Cardiac septum (tissue), 1 donor: ENCODE data around the gene OGFOD1. TPM values are rescaled to one million over a fixed set of nuclear protein-coding genes. Genes with fewer than 3 reads are reported as not detected.
"Not testable (repeated sequence)": the region's sequence is repeated elsewhere in the genome, so short reads cannot be mapped to it uniquely, and the experiment has no call there.

Source experiments
- DNase-seq: peaks from one replicate; pipeline ENCODE4 v3.0.0-alpha.2; 2020; ENCODE audit warnings: low spot score
- intact Hi-C: fragments of 100-400 bp; cut with DNase I; formaldehyde crosslinking; loops from one replicate; pipeline ENCODE4 v1.14.0; 2022
- total RNA-seq: library from RNA; stranded (reverse); fragmentation: NEBNext Ultra II Directional; extraction: Animal tissue kit (Norgen Biotek cat#: 25700); gene quantifications from one replicate; pipeline ENCODE4 v1.2.1, GENCODE V29; 2021
- donor health status: DM: no; HTN: no; CAD: no.

Gene OGFOD1
- total RNA-seq, 1 donor from 2014 or later: 30.1 TPM

- no peak for DNase-seq
These were observed 23.8 kb downstream of the OGFOD1 start for GRCh38 chr16:56475201-56475600.

DNA sequence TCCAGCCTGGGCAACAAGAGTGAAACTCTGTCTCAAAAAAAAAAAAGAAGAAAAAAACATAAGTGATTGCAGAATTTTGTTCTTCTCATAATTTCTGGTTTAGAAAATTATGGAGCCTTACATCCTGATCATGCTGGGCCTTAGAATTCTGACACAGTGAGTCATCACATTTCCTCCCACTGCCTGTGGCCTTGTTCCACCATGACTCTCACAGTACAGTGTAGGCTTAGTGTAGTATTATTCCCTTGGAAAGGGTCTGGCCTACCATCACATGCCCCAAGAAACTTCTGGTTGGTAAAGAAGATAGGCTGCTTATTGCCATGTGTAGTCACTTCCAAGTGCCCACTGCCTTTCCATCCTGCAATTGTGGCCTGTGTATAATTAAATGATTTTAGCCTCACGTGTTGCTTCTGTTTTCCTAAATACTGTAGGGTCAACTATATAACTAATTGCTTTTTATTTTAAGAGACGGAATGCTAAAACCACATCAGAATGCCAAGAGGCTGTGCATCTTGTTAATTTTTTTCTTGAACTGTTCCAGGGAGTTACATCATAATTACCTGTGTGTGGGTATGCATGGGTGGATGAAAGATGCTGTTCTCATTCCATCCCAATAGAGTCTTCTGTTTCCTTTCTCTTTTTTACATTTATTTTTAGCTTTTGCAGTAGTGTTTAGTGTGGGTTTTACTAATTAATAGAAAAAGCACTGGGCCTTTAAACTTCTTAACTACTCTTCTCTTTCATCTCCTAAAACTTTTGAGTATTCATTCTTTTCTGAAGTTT is 25.9 kb downstream of the OGFOD1 start:
- DNase-seq: no peak
- intact Hi-C loops: no loop called here

More at GRCh38 chr16:56475201-56475600, 23.8 kb downstream of the OGFOD1 start:
- intact Hi-C loops: no loop called here

- intact Hi-C loops: no loop called here
- DNase-seq: no peak
These were observed 27.1 kb downstream of the OGFOD1 start for GRCh38 chr16:56478281-56479049.

DNA sequence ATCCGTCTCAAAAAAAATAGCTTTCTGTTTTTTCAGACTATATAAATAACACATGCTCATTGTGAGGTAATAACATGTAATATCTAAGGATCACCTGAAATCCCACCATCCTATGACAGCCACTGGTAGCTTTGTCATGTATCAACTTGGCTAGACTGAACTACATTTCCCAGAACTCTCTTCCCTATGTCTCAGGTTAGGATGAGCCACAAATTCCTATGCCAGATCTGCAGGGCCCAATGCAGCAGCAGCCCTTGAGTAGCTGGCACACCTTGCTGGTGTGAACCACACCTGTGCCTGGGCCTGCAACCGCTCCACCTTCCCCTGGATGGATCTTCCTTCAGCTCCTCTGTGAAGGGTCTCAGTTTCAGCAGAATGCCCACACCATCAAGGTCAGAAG is 28.1 kb downstream of the OGFOD1 start:
- no peak for DNase-seq
- intact Hi-C loops: no loop called here

GRCh38 chr16:56480776-56481467 is 29.6 kb downstream of the OGFOD1 start:
- intact Hi-C loops: no loop called here
- no peak for DNase-seq

GRCh38 chr16:56481468-56482122 is 30.2 kb downstream of the OGFOD1 start:
- no peak for DNase-seq
- intact Hi-C loops: no loop called here

DNA sequence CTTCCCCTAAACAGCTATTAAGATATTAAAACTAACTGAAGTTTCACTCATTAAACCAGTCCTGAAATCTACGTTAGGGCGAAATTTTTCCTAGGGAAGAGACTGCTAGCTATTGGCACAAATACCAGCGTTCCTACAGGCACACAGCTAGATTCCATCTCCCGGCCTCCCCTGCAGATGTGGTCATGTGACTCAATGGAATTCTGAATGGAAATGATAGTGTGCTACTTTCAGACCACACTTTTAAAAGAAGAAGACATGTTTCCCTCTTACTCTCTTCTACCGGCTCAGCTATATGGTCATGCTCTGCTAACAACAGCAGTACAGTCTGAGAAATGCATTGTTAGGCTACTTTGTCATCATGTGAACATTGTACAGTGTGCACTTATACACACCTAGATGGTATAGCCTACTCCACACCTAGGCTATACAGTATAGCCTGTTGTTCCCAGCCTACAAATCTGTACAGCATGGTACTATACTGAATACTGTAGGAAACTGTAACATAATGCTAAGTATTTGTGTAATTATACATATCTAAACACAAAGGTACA is 31.4 kb downstream of the OGFOD1 start:
- intact Hi-C loops: no loop called here
- no peak for DNase-seq

GRCh38 chr16:56483394-56483793 is 32.0 kb downstream of the OGFOD1 start:
- no peak for DNase-seq
- intact Hi-C loops: no loop called here

- no peak for DNase-seq
- intact Hi-C loops: no loop called here
These were observed 36.7 kb downstream of the OGFOD1 start for GRCh38 chr16:56488035-56488434.

- DNase-seq, intact Hi-C loops: not testable (repeated sequence)
These were observed 37.5 kb downstream of the OGFOD1 start for GRCh38 chr16:56488868-56489267.

- no peak for DNase-seq
- intact Hi-C loops: no loop called here
These were observed 40.4 kb downstream of the OGFOD1 start for GRCh38 chr16:56491657-56492261.

DNA sequence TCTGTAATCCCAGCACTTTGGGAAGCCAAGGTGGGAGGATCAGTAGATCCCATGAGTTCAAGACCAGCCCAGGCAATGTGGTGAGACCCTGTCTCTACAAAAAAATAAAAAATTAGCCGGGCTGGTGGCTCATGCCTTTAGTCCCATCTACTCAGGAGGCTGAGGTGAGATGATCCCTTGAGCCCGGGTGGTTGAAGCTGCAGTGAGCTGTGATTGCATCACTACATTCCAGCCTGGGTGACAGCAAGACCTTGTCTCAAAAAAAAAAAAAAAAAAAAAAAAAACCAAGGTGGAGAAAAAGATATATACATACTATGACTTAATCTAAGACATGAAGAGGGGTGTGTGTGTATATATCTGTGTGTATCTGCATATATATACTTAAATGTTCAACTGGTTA is 41.8 kb downstream of the OGFOD1 start:
- DNase-seq: no peak
- intact Hi-C loops: no loop called here

DNA sequence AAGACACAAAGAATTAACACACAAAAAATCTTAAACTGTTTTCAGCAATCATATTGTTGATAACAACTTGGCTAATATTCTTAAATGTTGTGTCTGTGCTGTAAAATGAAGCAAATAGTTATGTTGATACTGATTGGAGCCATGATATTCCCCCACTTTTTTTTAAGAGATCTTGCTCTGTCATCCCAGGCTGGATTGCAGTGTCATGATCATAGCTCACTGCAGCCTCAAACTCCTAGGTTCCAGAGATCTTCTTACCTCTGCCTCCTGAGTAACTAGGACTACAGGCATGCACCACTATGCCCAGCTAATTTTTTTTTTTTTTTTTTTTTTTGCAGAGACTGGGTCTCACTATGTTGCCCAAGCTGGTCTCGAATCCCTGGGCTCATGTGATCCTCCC is 42.5 kb downstream of the OGFOD1 start:
- intact Hi-C loops: no loop called here
- no peak for DNase-seq

- no peak for DNase-seq
- intact Hi-C loops: no loop called here
These were observed 53.8 kb downstream of the OGFOD1 start for GRCh38 chr16:56505181-56505580.

DNA sequence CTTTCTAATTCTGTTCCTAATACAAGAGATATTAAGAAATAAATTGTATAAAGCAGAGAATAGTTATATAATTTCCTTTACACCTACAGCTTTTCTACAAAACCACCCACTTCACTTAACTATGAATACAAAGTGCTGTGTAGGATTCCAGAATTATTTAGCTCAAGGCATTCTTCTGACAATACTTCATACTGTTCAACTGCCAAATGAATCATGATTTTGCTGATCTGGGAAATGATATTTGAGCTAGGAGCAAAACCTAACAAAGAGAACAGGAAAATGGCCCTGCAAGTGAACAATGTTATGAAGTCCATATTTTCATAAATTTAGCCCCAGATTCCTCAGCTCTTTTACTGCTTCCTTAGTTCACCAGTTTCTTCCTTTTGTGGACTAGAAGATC is 55.6 kb downstream of the OGFOD1 start:
- DNase-seq: no peak
- intact Hi-C loops: no loop called here

- no peak for DNase-seq
- intact Hi-C loops: loop anchor here (5.0 kb wide), 1 partner anchor 92 kb away; no protein-coding TSS in a partner anchor
These were observed 59.2 kb downstream of the OGFOD1 start for GRCh38 chr16:56510544-56510943.

- intact Hi-C loops: loop anchor here (5.0 kb wide), 1 partner anchor 90 kb away; no protein-coding TSS in a partner anchor
- no peak for DNase-seq
These were observed 60.7 kb downstream of the OGFOD1 start for GRCh38 chr16:56512025-56512424.

DNA sequence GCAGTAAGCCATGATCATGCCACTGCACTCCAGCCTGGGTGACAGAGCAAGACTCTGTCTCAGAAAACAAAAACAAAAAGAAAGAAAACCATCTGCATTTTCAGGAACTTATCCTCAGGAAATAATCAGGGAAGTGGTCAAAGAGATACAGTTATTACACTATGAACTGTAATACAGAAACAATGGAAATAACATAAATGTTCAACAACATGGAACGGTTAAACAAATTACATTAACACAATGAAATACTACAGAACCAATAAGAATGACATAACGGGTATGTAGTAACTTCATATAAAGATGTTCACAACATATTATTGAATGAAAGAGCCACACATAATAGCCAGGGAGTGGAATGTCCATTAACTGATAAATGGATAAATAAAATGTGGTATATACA is 61.7 kb downstream of the OGFOD1 start:
- no peak for DNase-seq
- intact Hi-C loops: loop anchor here (5.0 kb wide), 1 partner anchor 89 kb away; no protein-coding TSS in a partner anchor

DNA sequence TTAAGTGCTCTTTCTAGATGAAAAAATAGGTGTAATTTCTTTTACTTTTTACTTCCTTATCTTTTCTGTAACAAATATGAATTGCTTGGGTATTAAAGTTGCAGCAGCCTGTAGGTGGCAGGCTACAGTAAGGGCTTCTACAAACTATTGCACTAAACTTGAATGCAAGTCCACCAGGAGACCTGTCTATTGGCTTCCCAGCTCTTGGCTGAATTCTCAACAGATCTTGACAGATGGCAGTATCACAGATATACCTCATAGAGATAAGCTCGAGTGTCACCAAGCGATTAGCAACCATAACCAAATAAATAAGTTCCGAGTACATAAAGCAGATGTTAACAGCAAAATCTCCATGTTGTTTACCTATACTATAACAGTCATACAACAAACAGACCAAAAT is 62.6 kb downstream of the OGFOD1 start:
- no peak for DNase-seq
- intact Hi-C loops: loop anchor here (1.0 to 5.0 kb wide), 2 partner anchors 88 to 188 kb away; no protein-coding TSS in a partner anchor
